Panc1 (cell line): Measurements from ENCODE around the gene PLCB4.

Source experiments
- CTCF ChIP-seq: fragments of 450-650 bp; IDR thresholded peaks from 2 replicates; pipeline ENCODE4 v1.5.1; 2017; ENCODE audit warnings: mild to moderate bottlenecking
- REST ChIP-seq, 2 experiments: IDR thresholded peaks; 2 replicates each; pipeline ENCODE4 v1.6.1; 2011 to 2012; ENCODE audit warnings: low read depth in 2 of 2, control low read depth in 1 of 2, low read length in 1 of 2, mild to moderate bottlenecking in 1 of 2, moderate library complexity in 1 of 2; ENCODE audit not compliant: insufficient read depth in 1 of 2

DNA sequence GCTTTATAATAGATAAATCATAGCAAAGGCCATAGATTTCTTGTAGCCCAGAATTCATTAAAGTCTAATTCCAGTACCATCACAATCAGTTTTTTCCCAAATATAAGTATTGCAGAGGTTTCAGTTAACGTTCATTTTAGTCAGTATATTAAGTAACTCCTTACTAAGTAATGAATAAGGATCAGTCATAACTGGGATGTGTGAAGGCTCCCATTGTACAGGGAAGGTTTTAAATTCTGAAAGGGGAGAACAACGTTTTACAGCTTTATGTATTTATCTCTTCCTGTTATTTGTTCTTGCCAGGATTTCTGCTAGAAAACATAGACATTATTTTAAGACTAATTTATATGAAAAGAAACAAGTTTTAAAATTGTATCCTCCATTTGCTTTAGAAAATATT is 230.0 kb downstream of the PLCB4 start:
- TF ChIP-seq CTCF (no peak), REST (IDR thresholded peaks at IDR 0.05; ENCODE audit: insufficient read depth in 1 of 2, low read depth in 2 of 2, low read length in 1 of 2) (no peak)
